Measurements from ENCODE around the gene CSNK1G1. TPM values are rescaled to one million over a fixed set of nuclear protein-coding genes. Genes with fewer than 3 reads are reported as not detected.

The CSNK1G1 gene
- total RNA-seq, 4 donors from 2014 or later: 16.5 to 41.8 (median 33.3) TPM

DNA sequence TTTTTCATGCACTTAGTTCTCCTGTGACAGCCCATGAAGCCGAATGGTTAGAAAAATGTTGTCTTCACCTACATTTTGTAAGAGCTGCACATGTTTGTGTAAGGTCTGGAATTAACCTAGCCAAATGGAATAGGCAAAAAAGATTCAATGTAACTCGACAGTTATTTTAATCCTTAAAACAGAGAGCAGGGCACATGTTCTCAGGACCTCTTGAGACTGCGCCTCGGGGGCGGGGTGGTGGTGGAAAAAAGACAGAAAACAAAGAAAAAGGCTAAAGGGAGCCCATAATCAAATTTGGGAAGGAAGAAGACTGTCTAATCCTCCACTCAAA is 702 bp upstream of the CSNK1G1 start:
- peaks cover 4 to 7% of the 10 kb centered on the region in 2 donors for H3K4me1 ChIP-seq
- TF ChIP-seq, protein P1, sequence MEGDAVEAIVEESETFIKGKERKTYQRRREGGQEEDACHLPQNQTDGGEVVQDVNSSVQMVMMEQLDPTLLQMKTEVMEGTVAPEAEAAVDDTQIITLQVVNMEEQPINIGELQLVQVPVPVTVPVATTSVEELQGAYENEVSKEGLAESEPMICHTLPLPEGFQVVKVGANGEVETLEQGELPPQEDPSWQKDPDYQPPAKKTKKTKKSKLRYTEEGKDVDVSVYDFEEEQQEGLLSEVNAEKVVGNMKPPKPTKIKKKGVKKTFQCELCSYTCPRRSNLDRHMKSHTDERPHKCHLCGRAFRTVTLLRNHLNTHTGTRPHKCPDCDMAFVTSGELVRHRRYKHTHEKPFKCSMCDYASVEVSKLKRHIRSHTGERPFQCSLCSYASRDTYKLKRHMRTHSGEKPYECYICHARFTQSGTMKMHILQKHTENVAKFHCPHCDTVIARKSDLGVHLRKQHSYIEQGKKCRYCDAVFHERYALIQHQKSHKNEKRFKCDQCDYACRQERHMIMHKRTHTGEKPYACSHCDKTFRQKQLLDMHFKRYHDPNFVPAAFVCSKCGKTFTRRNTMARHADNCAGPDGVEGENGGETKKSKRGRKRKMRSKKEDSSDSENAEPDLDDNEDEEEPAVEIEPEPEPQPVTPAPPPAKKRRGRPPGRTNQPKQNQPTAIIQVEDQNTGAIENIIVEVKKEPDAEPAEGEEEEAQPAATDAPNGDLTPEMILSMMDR (IDR thresholded peaks at IDR 0.05): no peak
- TF ChIP-seq POLR2A (IDR thresholded peaks at IDR 0.05): no peak
- intact Hi-C loops (cut with DNase I; ENCODE audit: low total_unique reads): no loop called here
- no peaks in the 10 kb centered on the region for H3K27me3 ChIP-seq
- peak overlapping the region; percentile 74 to 98 for H3K4me3 ChIP-seq
- no peaks in the 10 kb centered on the region for H3K9me3 ChIP-seq
- H3K36me3 ChIP-seq: no peaks in the 10 kb centered on the region
- no peak for DNase-seq
- H3K27ac ChIP-seq: peak overlapping the region; percentile 59 to 82

DNA sequence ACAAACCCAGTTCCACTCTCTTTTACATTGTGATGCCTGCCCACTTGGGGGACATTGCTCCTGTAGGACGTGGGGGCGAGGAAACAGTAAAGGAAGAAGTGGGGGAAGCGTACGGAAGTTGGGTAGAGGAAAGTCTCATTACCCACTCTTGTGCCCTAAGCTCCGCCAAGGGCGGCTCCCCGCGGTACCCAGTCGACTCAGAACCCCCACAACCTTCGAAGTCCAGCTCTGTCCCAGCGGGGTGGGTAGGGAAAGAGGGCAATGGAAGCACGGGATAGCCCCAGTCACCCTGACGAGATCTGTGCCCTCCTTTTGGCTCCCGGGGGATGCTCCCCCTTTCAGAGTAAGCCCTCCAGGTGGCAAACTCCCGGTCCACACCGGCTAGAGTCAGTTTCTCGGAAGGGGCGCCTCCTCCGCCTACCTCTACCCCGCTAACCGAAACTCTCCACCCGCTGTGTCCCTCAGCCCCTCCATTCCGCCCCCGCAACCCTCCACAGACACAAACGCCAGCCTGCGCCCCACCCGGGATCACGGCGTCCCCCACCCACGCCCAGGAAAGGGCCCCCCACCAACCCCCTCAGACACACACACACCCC is 527 bp downstream of the CSNK1G1 start:
- H3K4me3 ChIP-seq: peak overlapping the region; percentile 74 to 98
- TF ChIP-seq, protein P1 (IDR thresholded peaks at IDR 0.05): no peak
- no peak for TF ChIP-seq POLR2A (IDR thresholded peaks at IDR 0.05)
- H3K4me1 ChIP-seq: peaks cover 4 to 7% of the 10 kb centered on the region in 2 donors
- no peak for DNase-seq
- H3K9me3 ChIP-seq: no peaks in the 10 kb centered on the region
- H3K27me3 ChIP-seq: no peaks in the 10 kb centered on the region
- H3K27ac ChIP-seq: peak overlapping the region; percentile 59 to 82
- no peaks in the 10 kb centered on the region for H3K36me3 ChIP-seq
- intact Hi-C loops (cut with DNase I; ENCODE audit: low total_unique reads): no loop called here

DNA sequence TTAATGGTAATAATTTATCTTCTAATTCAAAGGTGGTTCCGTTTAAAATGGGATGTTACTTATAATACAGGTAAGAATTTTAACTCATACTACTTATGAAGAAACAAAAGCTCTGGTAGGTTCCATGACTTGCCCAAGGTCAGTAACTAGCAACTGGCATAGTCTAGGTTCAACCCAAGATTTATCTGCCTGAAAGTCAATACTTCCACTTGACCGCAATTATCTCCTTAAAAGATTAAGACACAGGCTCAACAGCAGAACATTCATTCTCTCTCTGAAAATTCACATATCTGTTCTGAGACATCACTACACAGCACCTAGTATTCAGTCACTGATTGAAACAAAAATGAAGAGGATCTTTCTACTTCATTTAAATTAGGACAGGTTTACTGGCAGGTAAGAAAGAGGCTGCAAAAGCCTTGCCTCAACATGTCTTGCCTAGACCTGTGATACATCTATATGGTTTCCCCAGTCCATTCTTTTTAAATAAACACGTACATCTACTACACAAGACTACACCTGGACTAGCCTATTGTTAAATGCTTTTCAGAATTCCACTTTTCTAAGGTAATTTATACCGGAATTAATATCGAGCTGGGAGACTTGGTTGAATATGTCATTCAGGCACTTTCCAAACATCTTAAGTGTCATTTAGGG is 1.2 kb downstream of the CSNK1G1 start:
- no peak for TF ChIP-seq POLR2A (IDR thresholded peaks at IDR 0.05)
- TF ChIP-seq, protein P1 (IDR thresholded peaks at IDR 0.05): no peak
- Histone ChIP-seq H3K27ac (peak overlapping the region; percentile 59 to 82), H3K27me3 (no peaks in the 10 kb centered on the region), H3K4me1 (peaks cover 4 to 7% of the 10 kb centered on the region in 2 donors), H3K36me3 (no peaks in the 10 kb centered on the region), H3K4me3 (peak overlapping the region; percentile 74 to 98), H3K9me3 (no peaks in the 10 kb centered on the region)
- intact Hi-C loops (cut with DNase I; ENCODE audit: low total_unique reads): no loop called here
- no peak for DNase-seq

DNA sequence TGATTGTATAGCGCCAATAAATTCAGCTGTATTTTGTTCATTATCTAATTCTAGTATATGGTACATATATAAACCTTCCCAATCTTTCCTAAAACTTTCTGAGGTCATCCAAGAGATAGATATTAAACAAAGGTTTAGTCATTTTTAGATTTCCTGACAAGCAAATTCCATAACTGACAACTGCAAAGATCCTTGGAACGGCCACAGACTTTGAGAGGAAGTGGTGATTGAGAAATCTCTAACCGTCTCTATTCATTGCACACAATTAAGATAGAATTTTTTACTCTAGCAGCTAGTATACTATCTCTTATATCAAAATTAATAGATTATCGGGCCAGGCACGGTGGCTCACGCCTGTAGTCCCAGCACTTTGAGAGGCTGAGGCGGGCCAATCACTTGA is 4.7 kb downstream of the CSNK1G1 start:
- Histone ChIP-seq H3K36me3 (no peaks in the 10 kb centered on the region), H3K27me3 (no peaks in the 10 kb centered on the region), H3K4me3 (no peak overlapping the region), H3K4me1 (peaks cover 0 to 4% of the 10 kb centered on the region in 2 donors), H3K27ac (no peak overlapping the region), H3K9me3 (no peaks in the 10 kb centered on the region)
- intact Hi-C loops (cut with DNase I; ENCODE audit: low total_unique reads): no loop called here
- DNase-seq: no peak
- no peak for TF ChIP-seq POLR2A (IDR thresholded peaks at IDR 0.05)
- TF ChIP-seq, protein P1 (IDR thresholded peaks at IDR 0.05): no peak

DNA sequence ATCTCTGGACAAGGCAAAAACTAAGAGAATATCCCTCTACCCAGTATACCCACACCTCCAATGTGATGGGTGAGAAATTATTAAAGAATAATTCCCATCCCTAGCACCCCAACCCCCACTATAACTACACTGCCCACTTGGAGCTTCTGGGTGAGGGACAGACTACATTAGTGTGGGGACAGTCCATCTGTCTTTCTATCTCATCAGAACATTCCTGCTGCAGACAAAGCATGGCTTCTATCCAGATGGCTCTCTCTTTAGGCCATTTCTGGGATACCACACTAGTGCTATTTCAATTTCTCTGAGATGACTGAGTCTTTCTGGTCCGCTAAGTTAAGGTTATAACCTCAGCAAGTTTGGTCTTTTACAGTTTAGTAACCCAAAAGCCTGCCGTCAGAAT is 6.6 kb downstream of the CSNK1G1 start:
- H3K27me3 ChIP-seq: no peaks in the 10 kb centered on the region
- H3K9me3 ChIP-seq: no peaks in the 10 kb centered on the region
- H3K4me1 ChIP-seq: no peaks in the 10 kb centered on the region
- H3K4me3 ChIP-seq: no peak overlapping the region
- TF ChIP-seq, protein P1 (IDR thresholded peaks at IDR 0.05): no peak
- TF ChIP-seq POLR2A (IDR thresholded peaks at IDR 0.05): no peak
- H3K36me3 ChIP-seq: no peaks in the 10 kb centered on the region
- intact Hi-C loops (cut with DNase I; ENCODE audit: low total_unique reads): no loop called here
- H3K27ac ChIP-seq: no peak overlapping the region
- no peak for DNase-seq

Measured in uterus (tissue), 4 donors.